ENCODE results near the gene FGD6. TPM values are rescaled to one million over a fixed set of nuclear protein-coding genes. Genes with fewer than 3 reads are reported as not detected.

The FGD6 gene
- total RNA-seq, 3 donors from 2014 or later = 20.5 to 52.1 (median 24.2) TPM

GRCh38 chr12:95181103-95181502 is 36.2 kb downstream of the FGD6 start:
- DNase-seq (no peak), ATAC-seq (no peak)
- intact Hi-C loops (cut with DNase I, micrococcal nuclease) = no loop called here
- H3K36me3 ChIP-seq (ENCODE audit: low read depth) = no peaks in the 10 kb centered on the region
- no peak for TF ChIP-seq CTCF (IDR thresholded peaks at IDR 0.05)
- no peak overlapping the region for H3K4me3 ChIP-seq
- no peaks in the 10 kb centered on the region for H3K9me3 ChIP-seq
- no peaks in the 10 kb centered on the region for H3K4me1 ChIP-seq (ENCODE audit: low read depth)

GRCh38 chr12:95179011-95179410 is 38.3 kb downstream of the FGD6 start:
- intact Hi-C loops (cut with DNase I, micrococcal nuclease) = no loop called here
- H3K4me1 ChIP-seq (ENCODE audit: low read depth) = peaks cover 2% of the 10 kb centered on the region
- no peaks in the 10 kb centered on the region for H3K36me3 ChIP-seq (ENCODE audit: low read depth)
- H3K4me3 ChIP-seq = no peak overlapping the region
- no peak for ATAC-seq
- H3K9me3 ChIP-seq = no peaks in the 10 kb centered on the region
- no peak for TF ChIP-seq CTCF (IDR thresholded peaks at IDR 0.05)
- no peak for DNase-seq

- no peak for ATAC-seq
- no peaks in the 10 kb centered on the region for H3K36me3 ChIP-seq (ENCODE audit: low read depth)
- intact Hi-C loops (cut with DNase I, micrococcal nuclease) = no loop called here
- no peak for DNase-seq
- H3K4me3 ChIP-seq = no peak overlapping the region
- no peak for TF ChIP-seq CTCF (IDR thresholded peaks at IDR 0.05)
- H3K4me1 ChIP-seq (ENCODE audit: low read depth) = peaks cover 11% of the 10 kb centered on the region
- H3K9me3 ChIP-seq = no peaks in the 10 kb centered on the region
Observed at GRCh38 chr12:95178136-95178535, 39.1 kb downstream of the FGD6 start.

GRCh38 chr12:95177201-95177768 is 40.0 kb downstream of the FGD6 start:
- Histone ChIP-seq H3K36me3 (ENCODE audit: low read depth) (no peaks in the 10 kb centered on the region), H3K4me1 (ENCODE audit: low read depth) (peaks cover 11% of the 10 kb centered on the region), H3K9me3 (no peaks in the 10 kb centered on the region), H3K4me3 (no peak overlapping the region)
- ATAC-seq (no peak), DNase-seq (no peak)
- no peak for TF ChIP-seq CTCF (IDR thresholded peaks at IDR 0.05)
- intact Hi-C loops (cut with DNase I, micrococcal nuclease) = no loop called here

- no peak for TF ChIP-seq CTCF (IDR thresholded peaks at IDR 0.05)
- DNase-seq (peak; percentile 64 to 70 (median 69)), ATAC-seq (peak; percentile 79)
- Histone ChIP-seq H3K9me3 (no peaks in the 10 kb centered on the region), H3K4me3 (no peak overlapping the region), H3K36me3 (ENCODE audit: low read depth) (no peaks in the 10 kb centered on the region), H3K4me1 (ENCODE audit: low read depth) (peaks cover 11% of the 10 kb centered on the region)
- intact Hi-C loops (cut with DNase I, micrococcal nuclease) = no loop called here
Observed at GRCh38 chr12:95173392-95174251, 43.6 kb downstream of the FGD6 start.

Data from mucosa of descending colon (tissue), 3 donors.